Measurements from ENCODE around the gene TACC2. TPM values are rescaled to one million over a fixed set of nuclear protein-coding genes. Genes with fewer than 3 reads are reported as not detected.

Gene TACC2
- total and polyA plus RNA-seq, 9 of the 15 experiments (the other 6 are each of a cell fraction or from before 2014, with no cell fraction given) = under 0.01 to 0.35 (median 0.03) TPM; not detected in 6

GRCh38 chr10:122138831-122139625, 150.1 kb downstream of the TACC2 start:
- H3K36me3 ChIP-seq (ENCODE audit: control insufficient read depth, insufficient read depth, low read length) = no peaks in the 10 kb centered on the region
- H3K9me1 ChIP-seq (ENCODE audit: control insufficient read depth, insufficient read depth, low read length) = no peaks in the 10 kb centered on the region
- in situ Hi-C loops (cut with MboI) = loop anchor here (25.0 kb wide), 1 partner anchor 298 kb away; no protein-coding TSS in a partner anchor
- H3K4me3 ChIP-seq = no peak overlapping the region
- H3K9ac ChIP-seq (ENCODE audit: insufficient read depth in 1 of 2, low read depth in 2 of 2, low read length in 2 of 2) = no peak overlapping the region
- ATAC-seq (no peak), FAIRE-seq (no peak), DNase-seq (ENCODE audit: extremely low read depth in 1 of 4, low spot score in 3 of 4) (no peak)
- no peaks in the 10 kb centered on the region for H3K4me1 ChIP-seq (replicated peaks in 1 of 2; ENCODE audit: control insufficient read depth in 2 of 2, insufficient read depth in 2 of 2, low read length in 2 of 2)
- intact Hi-C loops (cut with micrococcal nuclease) = no loop called here
- H3K4me2 ChIP-seq (ENCODE audit: insufficient read depth, low read length) = no peak overlapping the region
- ChIA-PET POLR2A (no interaction called here), CTCF (ENCODE audit: low intra/inter-chr PET ratio) (no interaction called here)
- no peaks in the 10 kb centered on the region for H3K79me2 ChIP-seq (ENCODE audit: control insufficient read depth, insufficient read depth, low read length)
- H2AFZ ChIP-seq (ENCODE audit: low read depth, low read length) = no peak overlapping the region
- 5% methylated on average over 14 of the region's 16 CpGs for WGBS (ENCODE audit: insufficient coverage, low coverage, missing lambda C conversion rate)
- no peaks in the 10 kb centered on the region for H3K9me3 ChIP-seq (replicated peaks; ENCODE audit: control insufficient read depth, insufficient read depth, low read depth, low read length)
- H3K27ac ChIP-seq (ENCODE audit: extremely low read depth, low read depth, low read length) = no peak overlapping the region
- H4K20me1 ChIP-seq (replicated peaks; ENCODE audit: control insufficient read depth, insufficient read depth, low read length) = no peaks in the 10 kb centered on the region
- no TSS peak for BruUV-seq (replicated peaks)
- H3K27me3 ChIP-seq (ENCODE audit: control insufficient read depth in 2 of 2, insufficient read depth in 2 of 2, low read length in 2 of 2) = peaks cover 2 to 43% of the 10 kb centered on the region in 2 experiments; a peak in 4 of 5 replicates
- TF ChIP-seq ETV1 (tag; conservative IDR thresholded peaks at IDR 0.05; ENCODE audit: low read depth) (no peak), REST (IDR thresholded peaks at IDR 0.05; ENCODE audit: borderline replicate concordance) (no peak), REST (CRISPR knock-in tag; IDR thresholded peaks at IDR 0.05; ENCODE audit: low read depth) (no peak)
